CD1c-positive myeloid dendritic cell (primary cell): ENCODE results near the gene RBM43.

Experiments used
- DNase-seq: peaks from one replicate; pipeline ENCODE4 v3.0.0-alpha.2; 2016; ENCODE audit errors: extremely low spot score

The RBM43 gene

DNA sequence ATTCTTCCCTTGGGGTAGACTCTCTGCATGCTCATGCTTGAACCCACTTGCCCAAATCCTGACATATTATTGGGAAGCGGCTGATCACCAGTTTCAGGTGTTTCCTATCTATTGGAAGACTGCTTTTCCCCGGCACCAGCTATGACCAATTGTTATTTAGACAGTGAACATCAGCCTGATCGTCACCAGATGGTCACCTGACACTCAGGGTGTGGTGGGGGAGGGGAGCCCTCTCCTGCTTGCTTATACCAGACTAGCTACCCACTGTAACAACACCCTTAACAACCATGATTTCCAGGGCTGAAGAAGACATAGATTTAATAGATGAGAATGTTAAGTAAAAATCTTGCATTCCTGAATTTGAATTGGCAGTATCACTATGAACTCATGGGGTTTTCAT is 44.3 kb downstream of the RBM43 start:
- no peak for DNase-seq

DNA sequence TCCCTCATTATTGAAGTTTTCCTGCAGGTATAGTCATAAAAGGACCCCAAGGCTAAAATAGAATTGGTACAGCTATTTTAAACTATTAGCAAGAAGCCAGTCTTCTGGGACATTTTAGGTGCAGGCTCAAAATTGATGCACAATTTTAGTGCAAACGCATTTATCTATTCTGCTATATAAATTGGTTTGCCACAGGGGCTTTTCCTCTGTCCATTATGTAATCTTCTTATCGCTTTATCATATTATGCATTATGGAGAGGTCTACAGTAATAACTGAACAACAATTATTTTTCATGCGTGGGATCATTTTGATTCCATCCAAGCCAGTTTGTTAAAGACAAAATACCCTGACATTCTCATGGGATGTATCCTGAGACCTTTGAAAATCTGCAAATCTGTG is 54.6 kb downstream of the RBM43 start:
- no peak for DNase-seq

GRCh38 chr2:151206446-151206968 is 55.2 kb downstream of the RBM43 start:
- no peak for DNase-seq

DNA sequence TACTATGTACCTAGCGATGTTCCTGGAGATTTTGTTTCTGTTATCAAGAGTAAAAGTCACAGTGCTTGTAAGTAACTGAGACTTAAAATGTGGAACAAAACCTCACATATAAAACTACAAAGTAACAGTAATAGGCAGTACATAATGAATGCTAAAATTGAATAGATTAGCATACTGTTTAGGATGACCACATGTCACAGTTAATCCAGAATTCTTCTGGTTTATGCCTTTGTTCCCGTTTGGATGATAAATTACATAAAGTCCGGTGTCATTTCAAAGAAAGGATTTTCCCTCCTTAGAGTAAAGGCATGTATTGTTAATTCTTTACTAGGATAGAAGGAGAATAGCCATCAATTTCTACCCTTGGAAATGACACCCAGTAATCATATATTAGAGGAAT is 56.1 kb downstream of the RBM43 start:
- DNase-seq, result no peak

DNA sequence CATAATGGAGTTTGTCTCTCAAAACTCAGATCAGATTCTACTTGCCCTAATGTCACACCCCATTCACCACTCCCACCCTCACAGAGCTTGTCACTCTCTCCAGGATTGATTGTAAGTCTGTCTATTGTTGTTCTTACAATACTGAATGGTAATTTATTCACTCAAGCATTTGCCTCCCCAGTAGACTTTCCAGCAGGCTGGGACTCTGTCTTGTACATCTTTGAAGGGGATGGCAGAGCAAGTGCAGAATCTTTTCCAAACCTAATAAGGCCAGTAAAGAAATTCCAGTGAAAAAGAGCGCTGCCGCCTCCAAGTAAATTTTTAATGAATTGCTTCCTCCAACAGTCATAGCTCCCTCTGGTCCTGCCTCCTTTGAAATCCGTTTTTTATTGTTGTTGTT is 56.9 kb downstream of the RBM43 start:
- no peak for DNase-seq

DNA sequence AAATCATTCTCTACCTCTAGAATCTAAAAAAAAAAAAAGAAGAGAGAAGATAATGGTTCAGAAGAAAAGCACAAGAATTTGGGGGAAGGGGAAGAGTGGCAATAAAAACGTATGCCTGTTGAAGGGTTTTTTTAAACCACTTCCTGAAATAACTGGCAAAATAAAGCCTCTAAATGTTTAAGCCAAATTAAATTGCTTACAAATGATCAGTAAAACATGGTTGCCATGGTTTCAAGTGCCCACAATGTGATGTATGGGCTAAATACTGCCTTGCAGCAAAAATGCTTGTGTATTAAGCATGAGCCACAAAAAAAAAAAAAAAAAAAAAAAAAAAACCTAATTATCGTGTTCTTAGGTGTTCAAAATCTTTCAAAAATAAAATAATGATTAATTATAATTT is 60.8 kb downstream of the RBM43 start:
- no peak for DNase-seq

DNA sequence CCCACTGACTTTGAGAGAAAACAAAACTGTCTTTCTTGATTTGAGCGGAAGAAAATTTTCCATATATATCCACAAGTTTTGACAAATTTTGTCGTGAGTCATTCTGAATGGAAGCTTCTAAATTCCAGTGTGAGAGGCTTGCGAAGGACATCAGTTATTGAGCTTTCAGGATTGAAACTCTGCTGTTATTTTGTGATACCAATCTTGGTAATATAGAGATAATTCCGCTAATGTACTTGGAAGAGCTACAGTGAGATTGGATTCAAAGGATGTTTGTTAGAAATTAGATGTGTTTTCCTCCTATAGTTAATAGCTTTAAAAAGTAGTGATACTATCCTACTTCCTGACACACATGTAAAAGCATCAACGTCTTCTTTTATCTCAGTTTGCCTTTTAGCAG is 61.4 kb downstream of the RBM43 start:
- no peak for DNase-seq

- no peak for DNase-seq
Observed at GRCh38 chr2:151198645-151199044, 63.0 kb downstream of the RBM43 start.
